ENCODE data around the gene KCNMB2. TPM values are rescaled to one million over a fixed set of nuclear protein-coding genes. Genes with fewer than 3 reads are reported as not detected.
"Not testable (repeated sequence)": the region's sequence is repeated elsewhere in the genome, so short reads cannot be mapped to it uniquely, and the experiment has no call there.

Gene KCNMB2
- total RNA-seq, 2 donors from 2014 or later: not detected

- Mint-ChIP-seq H3K27me3 (peaks cover 53% of the 10 kb centered on the region), H3K4me1 (no peaks in the 10 kb centered on the region), H3K9me3 (no peaks in the 10 kb centered on the region), H3K4me3 (no peak overlapping the region), H3K27ac (no peak overlapping the region), H3K36me3 (ENCODE audit: low read depth) (no peaks in the 10 kb centered on the region)
- no peak for ATAC-seq (replicated peaks)
These were observed 978 bp downstream of the KCNMB2 start for GRCh38 chr3:178537122-178537705.

GRCh38 chr3:178538056-178538455, 1.8 kb downstream of the KCNMB2 start:
- no peak overlapping the region for H3K27ac Mint-ChIP-seq
- H3K36me3 Mint-ChIP-seq (ENCODE audit: low read depth): no peaks in the 10 kb centered on the region

GRCh38 chr3:178540184-178540583, 3.9 kb downstream of the KCNMB2 start:
- Mint-ChIP-seq H3K27me3 (peaks cover 45% of the 10 kb centered on the region), H3K36me3 (ENCODE audit: low read depth) (no peaks in the 10 kb centered on the region), H3K27ac (no peak overlapping the region), H3K9me3 (no peaks in the 10 kb centered on the region), H3K4me1 (no peaks in the 10 kb centered on the region), H3K4me3 (no peak overlapping the region)
- no peak for ATAC-seq (replicated peaks)

More at GRCh38 chr3:178538056-178538455, 1.8 kb downstream of the KCNMB2 start:
- Mint-ChIP-seq H3K27me3 (peaks cover 50% of the 10 kb centered on the region), H3K4me1 (no peaks in the 10 kb centered on the region), H3K4me3 (no peak overlapping the region), H3K9me3 (no peaks in the 10 kb centered on the region)
- no peak for ATAC-seq (replicated peaks)

GRCh38 chr3:178545337-178545736, 9.1 kb downstream of the KCNMB2 start:
- peaks cover 11% of the 10 kb centered on the region for H3K27me3 Mint-ChIP-seq
- no peaks in the 10 kb centered on the region for H3K4me1 Mint-ChIP-seq
- no peaks in the 10 kb centered on the region for H3K9me3 Mint-ChIP-seq
- ATAC-seq (replicated peaks): no peak
- H3K36me3 Mint-ChIP-seq (ENCODE audit: low read depth): no peaks in the 10 kb centered on the region
- no peak overlapping the region for H3K4me3 Mint-ChIP-seq
- H3K27ac Mint-ChIP-seq: no peak overlapping the region

- H3K27me3 Mint-ChIP-seq: peaks cover 5% of the 10 kb centered on the region
- ATAC-seq (replicated peaks): no peak
- no peaks in the 10 kb centered on the region for H3K9me3 Mint-ChIP-seq
- H3K27ac Mint-ChIP-seq: no peak overlapping the region
- H3K4me1 Mint-ChIP-seq: no peaks in the 10 kb centered on the region
- H3K36me3 Mint-ChIP-seq (ENCODE audit: low read depth): no peaks in the 10 kb centered on the region
- no peak overlapping the region for H3K4me3 Mint-ChIP-seq
These were observed 9.8 kb downstream of the KCNMB2 start for GRCh38 chr3:178546079-178546478.

GRCh38 chr3:178549426-178549825, 13.2 kb downstream of the KCNMB2 start:
- not testable (repeated sequence) for H3K36me3 Mint-ChIP-seq (ENCODE audit: low read depth); H3K4me1 Mint-ChIP-seq; H3K27me3 Mint-ChIP-seq; ATAC-seq (replicated peaks); H3K27ac Mint-ChIP-seq; H3K9me3 Mint-ChIP-seq; H3K4me3 Mint-ChIP-seq

GRCh38 chr3:178551916-178552321, 15.7 kb downstream of the KCNMB2 start:
- H3K27ac Mint-ChIP-seq: no peak overlapping the region
- no peaks in the 10 kb centered on the region for H3K9me3 Mint-ChIP-seq
- peaks cover 3% of the 10 kb centered on the region for H3K27me3 Mint-ChIP-seq
- H3K4me3 Mint-ChIP-seq: no peak overlapping the region
- no peaks in the 10 kb centered on the region for H3K4me1 Mint-ChIP-seq
- ATAC-seq (replicated peaks): no peak
- no peaks in the 10 kb centered on the region for H3K36me3 Mint-ChIP-seq (ENCODE audit: low read depth)

- Mint-ChIP-seq H3K4me3 (no peak overlapping the region), H3K27me3 (peaks cover 9% of the 10 kb centered on the region), H3K9me3 (no peaks in the 10 kb centered on the region), H3K36me3 (ENCODE audit: low read depth) (no peaks in the 10 kb centered on the region), H3K27ac (no peak overlapping the region), H3K4me1 (no peaks in the 10 kb centered on the region)
- no peak for ATAC-seq (replicated peaks)
These were observed 22.4 kb downstream of the KCNMB2 start for GRCh38 chr3:178558637-178559036.

- Mint-ChIP-seq H3K36me3 (ENCODE audit: low read depth) (no peaks in the 10 kb centered on the region), H3K4me3 (no peak overlapping the region), H3K4me1 (no peaks in the 10 kb centered on the region), H3K9me3 (no peaks in the 10 kb centered on the region), H3K27me3 (peaks cover 9% of the 10 kb centered on the region), H3K27ac (no peak overlapping the region)
- no peak for ATAC-seq (replicated peaks)
These were observed 24.5 kb downstream of the KCNMB2 start for GRCh38 chr3:178560759-178561158.

- no peak for ATAC-seq (replicated peaks)
- Mint-ChIP-seq H3K4me3 (no peak overlapping the region), H3K27me3 (peaks cover 9% of the 10 kb centered on the region), H3K4me1 (no peaks in the 10 kb centered on the region), H3K36me3 (ENCODE audit: low read depth) (no peaks in the 10 kb centered on the region), H3K9me3 (no peaks in the 10 kb centered on the region), H3K27ac (no peak overlapping the region)
These were observed 25.0 kb downstream of the KCNMB2 start for GRCh38 chr3:178561239-178561638.

- ATAC-seq (replicated peaks): no peak
- no peaks in the 10 kb centered on the region for H3K36me3 Mint-ChIP-seq (ENCODE audit: low read depth)
- H3K27ac Mint-ChIP-seq: no peak overlapping the region
- H3K9me3 Mint-ChIP-seq: no peaks in the 10 kb centered on the region
- no peaks in the 10 kb centered on the region for H3K4me1 Mint-ChIP-seq
- peaks cover 6% of the 10 kb centered on the region for H3K27me3 Mint-ChIP-seq
- no peak overlapping the region for H3K4me3 Mint-ChIP-seq
These were observed 26.1 kb downstream of the KCNMB2 start for GRCh38 chr3:178562143-178562946.

- Mint-ChIP-seq H3K27ac (no peak overlapping the region), H3K27me3 (peaks cover 6% of the 10 kb centered on the region), H3K36me3 (ENCODE audit: low read depth) (no peaks in the 10 kb centered on the region), H3K9me3 (no peaks in the 10 kb centered on the region), H3K4me1 (no peaks in the 10 kb centered on the region), H3K4me3 (no peak overlapping the region)
- no peak for ATAC-seq (replicated peaks)
These were observed 26.7 kb downstream of the KCNMB2 start for GRCh38 chr3:178562947-178563232.

GRCh38 chr3:178567611-178568010, 31.4 kb downstream of the KCNMB2 start:
- ATAC-seq (replicated peaks): no peak
- no peak overlapping the region for H3K27ac Mint-ChIP-seq

GRCh38 chr3:178568155-178568731, 32.0 kb downstream of the KCNMB2 start:
- no peak overlapping the region for H3K4me3 Mint-ChIP-seq
- ATAC-seq (replicated peaks): no peak
- no peaks in the 10 kb centered on the region for H3K9me3 Mint-ChIP-seq
- H3K4me1 Mint-ChIP-seq: no peaks in the 10 kb centered on the region
- no peaks in the 10 kb centered on the region for H3K36me3 Mint-ChIP-seq (ENCODE audit: low read depth)
- peaks cover 4% of the 10 kb centered on the region for H3K27me3 Mint-ChIP-seq
- no peak overlapping the region for H3K27ac Mint-ChIP-seq

More at GRCh38 chr3:178567611-178568010, 31.4 kb downstream of the KCNMB2 start:
- Mint-ChIP-seq H3K36me3 (ENCODE audit: low read depth) (no peaks in the 10 kb centered on the region), H3K9me3 (no peaks in the 10 kb centered on the region), H3K27me3 (peaks cover 4% of the 10 kb centered on the region), H3K4me3 (no peak overlapping the region), H3K4me1 (no peaks in the 10 kb centered on the region)

- no peaks in the 10 kb centered on the region for H3K36me3 Mint-ChIP-seq (ENCODE audit: low read depth)
- no peaks in the 10 kb centered on the region for H3K9me3 Mint-ChIP-seq
- no peak overlapping the region for H3K4me3 Mint-ChIP-seq
- H3K27ac Mint-ChIP-seq: no peak overlapping the region
- ATAC-seq (replicated peaks): no peak
- peaks cover 4% of the 10 kb centered on the region for H3K27me3 Mint-ChIP-seq
- H3K4me1 Mint-ChIP-seq: no peaks in the 10 kb centered on the region
These were observed 32.7 kb downstream of the KCNMB2 start for GRCh38 chr3:178568911-178569310.

Data from activated T-helper 17 cell treated with anti-CD3 and anti-CD28 coated beads, Interleukin-2, amount 50 U/mL, for 72 hours (primary cell).